ENCODE results near the gene KREMEN2. TPM values are rescaled to one million over a fixed set of nuclear protein-coding genes. Genes with fewer than 3 reads are reported as not detected.

The KREMEN2 gene
- total RNA-seq, 4 donors from 2014 or later: 0.19 to 3.9 (median 2.1) TPM; not detected in 1

DNA sequence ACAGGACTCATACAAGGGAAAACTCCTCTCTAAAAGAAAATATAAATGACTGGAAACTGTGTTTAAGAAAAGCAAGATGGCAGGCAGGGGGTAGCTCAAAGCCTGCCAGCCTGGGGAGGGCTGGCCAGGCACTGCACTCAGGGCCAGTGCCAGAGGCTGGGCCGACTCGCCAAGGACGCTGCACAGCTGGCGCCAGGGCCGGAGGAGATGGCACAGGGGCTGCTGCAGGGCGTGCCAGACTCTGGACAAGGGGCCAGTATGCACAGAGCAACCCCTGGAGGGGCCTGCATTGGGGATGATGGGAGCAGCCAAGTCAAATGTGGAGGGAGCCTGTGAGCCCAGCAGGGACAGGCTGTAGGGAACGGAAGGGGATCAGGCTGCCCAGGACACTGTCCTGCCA lies 12.1 kb downstream of the KREMEN2 start:
- WGBS, 2 donors: 71 to 92% methylated on average over 7 of the region's 7 CpGs

DNA sequence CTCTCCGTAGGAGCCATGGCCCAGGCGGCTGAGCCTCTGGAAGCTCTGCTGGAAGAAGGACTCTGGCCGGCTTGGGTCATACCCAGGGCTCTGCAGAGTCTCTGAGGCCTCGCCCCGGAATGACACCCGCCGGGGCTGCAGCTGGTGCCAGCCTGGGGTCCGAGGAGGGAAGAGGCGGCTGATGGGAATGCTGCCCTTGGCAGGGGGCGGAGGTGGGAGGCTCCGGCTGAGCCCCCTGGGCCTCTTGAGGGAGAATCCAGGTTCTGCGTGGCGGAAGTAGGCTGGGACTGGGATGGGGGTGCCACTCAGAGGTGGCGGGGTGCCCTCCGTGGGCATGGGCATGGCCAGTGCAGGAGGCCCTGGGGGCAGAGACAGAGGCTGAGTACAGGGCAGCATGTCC lies 12.6 kb downstream of the KREMEN2 start:
- TF ChIP-seq CTCF (IDR thresholded peaks at IDR 0.05): no peak
- no peak for TF ChIP-seq POLR2A (IDR thresholded peaks at IDR 0.05)
- H3K27ac ChIP-seq: no peak overlapping the region
- no peak overlapping the region for H3K4me3 ChIP-seq
- WGBS, 2 donors: 93% methylated on average over 4 of the region's 15 CpGs; no CpG with 5 or more reads in 1 of the 2 donors
- intact Hi-C loops (cut with DNase I): no loop called here
- H3K27me3 ChIP-seq: peaks cover 0 to 16% (median 0%) of the 10 kb centered on the region in 4 donors
- peaks cover 9 to 42% (median 16%) of the 10 kb centered on the region in 3 donors for H3K4me1 ChIP-seq
- no peaks in the 10 kb centered on the region for H3K9me3 ChIP-seq
- H3K36me3 ChIP-seq: peaks cover 0 to 6% (median 0%) of the 10 kb centered on the region in 3 donors
- DNase-seq: no peak

More for the DNA sequence above, 12.1 kb downstream of the KREMEN2 start:
- no peak for DNase-seq
- Histone ChIP-seq H3K4me3 (no peak overlapping the region), H3K27ac (no peak overlapping the region), H3K36me3 (peaks cover 0 to 6% (median 0%) of the 10 kb centered on the region in 3 donors), H3K9me3 (no peaks in the 10 kb centered on the region), H3K27me3 (peaks cover 0 to 16% (median 0%) of the 10 kb centered on the region in 4 donors), H3K4me1 (peaks cover 11 to 42% (median 16%) of the 10 kb centered on the region in 3 donors)
- TF ChIP-seq CTCF (IDR thresholded peaks at IDR 0.05) (no peak), POLR2A (IDR thresholded peaks at IDR 0.05) (no peak)
- intact Hi-C loops (cut with DNase I): no loop called here

DNA sequence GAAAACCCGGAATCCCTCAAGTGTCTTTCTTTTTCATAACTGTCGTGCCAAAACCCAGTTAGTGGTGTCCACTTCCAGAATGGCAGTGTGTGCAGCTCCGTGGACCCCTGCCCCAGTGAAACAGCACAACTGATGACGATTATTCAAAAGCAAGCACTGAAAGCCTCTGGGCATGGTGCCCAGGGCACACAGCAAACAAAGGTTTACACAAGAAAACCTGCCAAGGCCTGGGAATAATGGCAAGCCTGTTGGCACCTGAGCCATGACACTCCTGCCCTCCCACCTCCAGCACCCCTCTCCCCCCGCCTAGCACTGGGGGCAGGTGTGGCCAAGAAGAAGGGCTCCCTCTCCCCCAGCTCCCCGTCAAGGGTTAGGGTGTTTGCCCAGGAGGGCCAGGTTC lies 13.4 kb downstream of the KREMEN2 start:
- TF ChIP-seq CTCF (IDR thresholded peaks at IDR 0.05): no peak
- no peak for TF ChIP-seq POLR2A (IDR thresholded peaks at IDR 0.05)
- no peak for DNase-seq
- H3K9me3 ChIP-seq: no peaks in the 10 kb centered on the region
- H3K27me3 ChIP-seq: peaks cover 0 to 16% (median 0%) of the 10 kb centered on the region in 4 donors
- H3K4me1 ChIP-seq: peaks cover 9 to 42% (median 16%) of the 10 kb centered on the region in 3 donors
- 40 to 71% methylated on average over 1 to 4 of the region's 6 CpGs for WGBS, 2 donors
- H3K27ac ChIP-seq: no peak overlapping the region
- peaks cover 0 to 6% (median 0%) of the 10 kb centered on the region in 3 donors for H3K36me3 ChIP-seq
- intact Hi-C loops (cut with DNase I): no loop called here
- no peak overlapping the region for H3K4me3 ChIP-seq

GRCh38 chr16:2979669-2980226 lies 15.7 kb downstream of the KREMEN2 start:
- DNase-seq: no peak
- peaks cover 15 to 61% (median 23%) of the 10 kb centered on the region in 3 donors for H3K4me1 ChIP-seq
- no peaks in the 10 kb centered on the region for H3K36me3 ChIP-seq
- no peak for TF ChIP-seq POLR2A (IDR thresholded peaks at IDR 0.05)
- TF ChIP-seq CTCF (IDR thresholded peaks at IDR 0.05): no peak
- 4 to 23% methylated on average over 7 to 24 of the region's 43 CpGs for WGBS, 2 donors
- H3K9me3 ChIP-seq: no peaks in the 10 kb centered on the region
- intact Hi-C loops (cut with DNase I): no loop called here
- peak overlapping the region in 3 of 4 donors; percentile 87 to 92 (median 87) for H3K27ac ChIP-seq
- peaks cover 0 to 16% (median 0%) of the 10 kb centered on the region in 4 donors for H3K27me3 ChIP-seq
- H3K4me3 ChIP-seq: peak overlapping the region; percentile 62 to 90 (median 66)

Data from esophagus squamous epithelium (tissue), 5 donors.